ENCODE data around the gene SLC5A10. TPM values are rescaled to one million over a fixed set of nuclear protein-coding genes. Genes with fewer than 3 reads are reported as not detected.

SLC5A10 gene
- total RNA-seq, 1 donor from 2014 or later, result not detected

DNA sequence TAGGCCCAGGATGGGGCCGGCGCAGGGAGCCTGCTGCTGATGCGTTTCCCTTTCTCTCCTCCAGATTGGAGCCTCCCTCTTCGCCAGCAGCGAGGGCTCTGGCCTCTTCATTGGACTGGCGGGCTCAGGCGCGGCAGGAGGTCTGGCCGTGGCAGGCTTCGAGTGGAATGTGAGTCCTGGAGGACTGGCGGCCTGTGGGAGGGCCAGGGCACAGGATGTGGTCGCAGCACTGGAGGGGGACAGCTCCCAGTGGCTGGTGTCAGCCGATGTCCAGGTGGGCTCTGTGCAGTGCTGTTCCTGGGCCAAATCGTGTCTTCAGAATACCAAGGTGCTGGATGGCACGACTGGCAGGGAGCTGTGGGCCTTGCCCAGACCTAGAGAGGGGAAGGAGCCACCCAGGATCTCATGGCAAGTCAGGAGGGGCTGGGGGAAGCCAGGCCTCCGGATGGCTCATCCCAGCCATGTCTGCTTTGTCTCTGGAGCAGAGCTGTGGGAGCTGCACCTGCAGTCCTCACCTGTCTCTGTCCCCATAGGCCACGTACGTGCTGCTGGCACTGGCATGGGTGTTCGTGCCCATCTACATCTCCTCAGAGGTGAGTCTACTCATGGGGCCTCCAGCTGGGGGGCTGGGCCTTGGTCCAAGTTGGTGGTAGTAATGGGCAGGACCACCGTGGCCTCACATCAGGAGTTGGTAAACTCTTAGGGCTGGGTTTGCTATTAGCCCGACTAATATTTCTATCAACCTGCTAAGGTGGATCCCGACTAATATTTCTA, 7.3 kb downstream of the SLC5A10 start:
- H3K4me3 ChIP-seq (ENCODE audit: low read depth, low read length), result no peak overlapping the region
- DNase-seq (ENCODE audit: low read depth), result no peak
- TF ChIP-seq, protein P1, sequence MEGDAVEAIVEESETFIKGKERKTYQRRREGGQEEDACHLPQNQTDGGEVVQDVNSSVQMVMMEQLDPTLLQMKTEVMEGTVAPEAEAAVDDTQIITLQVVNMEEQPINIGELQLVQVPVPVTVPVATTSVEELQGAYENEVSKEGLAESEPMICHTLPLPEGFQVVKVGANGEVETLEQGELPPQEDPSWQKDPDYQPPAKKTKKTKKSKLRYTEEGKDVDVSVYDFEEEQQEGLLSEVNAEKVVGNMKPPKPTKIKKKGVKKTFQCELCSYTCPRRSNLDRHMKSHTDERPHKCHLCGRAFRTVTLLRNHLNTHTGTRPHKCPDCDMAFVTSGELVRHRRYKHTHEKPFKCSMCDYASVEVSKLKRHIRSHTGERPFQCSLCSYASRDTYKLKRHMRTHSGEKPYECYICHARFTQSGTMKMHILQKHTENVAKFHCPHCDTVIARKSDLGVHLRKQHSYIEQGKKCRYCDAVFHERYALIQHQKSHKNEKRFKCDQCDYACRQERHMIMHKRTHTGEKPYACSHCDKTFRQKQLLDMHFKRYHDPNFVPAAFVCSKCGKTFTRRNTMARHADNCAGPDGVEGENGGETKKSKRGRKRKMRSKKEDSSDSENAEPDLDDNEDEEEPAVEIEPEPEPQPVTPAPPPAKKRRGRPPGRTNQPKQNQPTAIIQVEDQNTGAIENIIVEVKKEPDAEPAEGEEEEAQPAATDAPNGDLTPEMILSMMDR (conservative IDR thresholded peaks at IDR 0.05; ENCODE audit: low read depth, low read length), result no peak

DNA sequence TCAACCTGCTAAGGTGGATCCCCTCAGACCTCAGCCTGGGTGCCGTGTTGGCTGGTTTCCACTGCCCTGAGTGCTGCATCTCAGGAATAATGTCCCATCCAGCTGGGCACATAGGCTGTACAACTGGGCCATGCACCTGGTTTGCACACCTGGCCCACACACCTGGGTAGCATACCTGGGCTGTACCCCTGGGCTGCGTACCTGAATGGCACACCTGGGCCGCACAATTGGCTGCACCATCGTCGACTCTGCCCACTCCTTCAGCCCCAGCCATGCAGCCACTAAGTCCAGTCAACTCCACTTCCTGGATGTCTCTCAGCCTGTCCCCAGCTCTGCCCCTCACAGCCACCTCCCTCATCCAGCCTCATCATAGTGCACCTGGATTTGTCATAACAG, 7.9 kb downstream of the SLC5A10 start:
- DNase-seq (ENCODE audit: low read depth), result no peak
- no peak overlapping the region for H3K4me3 ChIP-seq (ENCODE audit: low read depth, low read length)
- TF ChIP-seq, protein P1 (conservative IDR thresholded peaks at IDR 0.05; ENCODE audit: low read depth, low read length), result no peak

DNA sequence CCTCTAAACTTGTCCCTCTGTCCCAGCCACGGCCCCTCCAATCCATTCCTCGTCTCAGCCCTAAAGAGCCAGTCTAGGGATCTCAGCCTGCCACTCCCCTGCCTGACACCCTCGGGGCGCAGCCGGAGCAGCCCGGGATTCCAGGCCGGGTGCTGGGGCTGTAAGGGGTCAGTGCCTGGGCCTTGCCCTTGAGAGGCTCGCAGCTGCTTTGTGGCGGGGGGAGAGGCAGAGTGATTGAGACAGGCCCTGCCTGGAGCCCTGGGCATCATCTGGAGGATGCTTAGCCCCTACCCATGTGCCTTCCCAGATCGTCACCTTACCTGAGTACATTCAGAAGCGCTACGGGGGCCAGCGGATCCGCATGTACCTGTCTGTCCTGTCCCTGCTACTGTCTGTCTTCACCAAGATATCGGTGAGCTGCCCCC, 8.3 kb downstream of the SLC5A10 start:
- no peak overlapping the region for H3K4me3 ChIP-seq (ENCODE audit: low read depth, low read length)
- TF ChIP-seq, protein P1 (conservative IDR thresholded peaks at IDR 0.05; ENCODE audit: low read depth, low read length), result no peak

GRCh38 chr17:18960803-18961511, 9.0 kb downstream of the SLC5A10 start:
- H3K4me3 ChIP-seq (ENCODE audit: low read depth, low read length), result no peak overlapping the region
- no peak for DNase-seq (ENCODE audit: low read depth)
- TF ChIP-seq, protein P1 (conservative IDR thresholded peaks at IDR 0.05; ENCODE audit: low read depth, low read length), result peak; percentile 91

More for the DNA sequence above, 8.3 kb downstream of the SLC5A10 start:
- no peak for DNase-seq (ENCODE audit: low read depth)

DNA sequence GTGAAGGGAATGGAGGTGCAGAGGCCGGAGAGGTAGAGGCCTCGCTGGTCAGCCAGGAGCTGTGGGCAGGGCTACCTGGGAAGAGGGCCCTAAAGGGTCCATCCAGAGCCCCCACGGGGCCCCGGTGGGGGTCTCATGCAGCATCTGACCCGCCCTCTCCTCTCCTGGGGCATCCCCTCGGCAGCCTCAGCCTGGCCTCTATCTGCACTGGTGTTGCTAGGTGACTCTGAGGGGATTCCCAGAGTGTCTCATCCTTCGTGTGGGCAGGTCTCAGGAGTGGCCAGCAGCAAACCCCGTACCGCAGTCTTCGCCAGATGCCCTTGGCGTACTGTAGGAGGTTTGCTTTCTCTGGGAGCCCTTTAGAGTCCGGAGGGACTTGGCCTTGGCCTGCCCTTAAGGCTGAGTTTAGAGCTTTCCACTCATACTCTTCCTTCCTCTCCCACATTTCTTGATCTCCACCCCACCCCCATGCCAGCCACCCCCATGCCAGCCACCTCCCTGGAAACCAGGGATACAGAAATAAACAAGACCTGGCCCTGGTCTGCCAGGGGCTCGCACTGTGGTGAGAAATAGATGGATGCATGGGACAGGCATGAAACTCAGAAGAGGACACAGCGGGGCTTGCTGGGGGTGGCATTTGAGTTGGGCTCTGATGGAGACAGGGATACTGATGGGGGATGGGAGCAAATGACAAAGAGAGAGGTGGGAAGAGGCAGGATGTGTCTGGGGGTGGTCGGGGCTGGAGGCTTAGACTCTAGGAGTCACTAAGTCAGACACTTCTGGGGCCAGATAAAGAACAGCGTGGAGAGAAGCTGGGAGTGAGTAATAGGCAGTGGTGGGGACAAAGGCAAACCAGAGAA, 9.9 kb downstream of the SLC5A10 start:
- H3K4me3 ChIP-seq (ENCODE audit: low read depth, low read length), result no peak overlapping the region
- DNase-seq (ENCODE audit: low read depth), result no peak
- TF ChIP-seq, protein P1 (conservative IDR thresholded peaks at IDR 0.05; ENCODE audit: low read depth, low read length), result no peak

DNA sequence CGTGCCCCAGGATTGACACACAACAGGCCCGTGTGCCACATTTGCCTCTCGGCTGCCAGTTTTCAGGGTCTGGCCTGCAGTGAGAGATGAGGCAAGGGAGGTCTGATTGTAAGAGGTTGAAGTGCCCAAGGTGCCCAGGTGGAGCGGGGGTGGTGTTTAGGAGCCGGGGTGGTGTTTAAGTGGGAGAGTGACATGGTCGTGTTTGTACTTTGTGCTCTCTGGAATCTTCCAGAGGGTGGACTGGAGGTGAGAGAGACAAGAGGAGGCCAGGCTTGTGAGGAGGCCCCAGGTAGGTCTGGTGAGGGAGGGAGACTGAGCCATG, 10.5 kb downstream of the SLC5A10 start:
- no peak for DNase-seq (ENCODE audit: low read depth)
- no peak overlapping the region for H3K4me3 ChIP-seq (ENCODE audit: low read depth, low read length)
- TF ChIP-seq, protein P1 (conservative IDR thresholded peaks at IDR 0.05; ENCODE audit: low read depth, low read length), result no peak
